ENCODE measurements around the gene DBT. TPM values are rescaled to one million over a fixed set of nuclear protein-coding genes. Genes with fewer than 3 reads are reported as not detected.

The DBT gene
- total RNA-seq, 1 donor from 2014 or later: 7.4 TPM

- Histone ChIP-seq H3K27me3 (ENCODE audit: control insufficient read depth, insufficient read depth, low read length) (no peaks in the 10 kb centered on the region), H3K4me3 (ENCODE audit: low read depth, low read length) (no peak overlapping the region), H3K36me3 (ENCODE audit: control insufficient read depth, insufficient read depth, low read length) (no peaks in the 10 kb centered on the region)
- TF ChIP-seq CTCF (IDR thresholded peaks at IDR 0.05; ENCODE audit: insufficient read depth, low read length, poor library complexity, severe bottlenecking): no peak
- no peak for DNase-seq (ENCODE audit: low read depth)
Measured at GRCh38 chr1:100253552-100253951, 3.9 kb upstream of the DBT start.

GRCh38 chr1:100252901-100253300 lies 3.3 kb upstream of the DBT start:
- DNase-seq (ENCODE audit: low read depth): no peak
- H3K36me3 ChIP-seq (ENCODE audit: control insufficient read depth, insufficient read depth, low read length): no peaks in the 10 kb centered on the region
- no peak for TF ChIP-seq CTCF (IDR thresholded peaks at IDR 0.05; ENCODE audit: insufficient read depth, low read length, poor library complexity, severe bottlenecking)

GRCh38 chr1:100250807-100251206 lies 1.2 kb upstream of the DBT start:
- TF ChIP-seq CTCF (IDR thresholded peaks at IDR 0.05; ENCODE audit: insufficient read depth, low read length, poor library complexity, severe bottlenecking): no peak
- Histone ChIP-seq H3K4me3 (ENCODE audit: low read depth, low read length) (no peak overlapping the region), H3K27me3 (ENCODE audit: control insufficient read depth, insufficient read depth, low read length) (no peaks in the 10 kb centered on the region), H3K36me3 (ENCODE audit: control insufficient read depth, insufficient read depth, low read length) (peaks cover 1% of the 10 kb centered on the region)
- DNase-seq (ENCODE audit: low read depth): no peak

More at GRCh38 chr1:100252901-100253300, 3.3 kb upstream of the DBT start:
- Histone ChIP-seq H3K4me3 (ENCODE audit: low read depth, low read length) (no peak overlapping the region), H3K27me3 (ENCODE audit: control insufficient read depth, insufficient read depth, low read length) (no peaks in the 10 kb centered on the region)

- Histone ChIP-seq H3K27me3 (ENCODE audit: control insufficient read depth, insufficient read depth, low read length) (no peaks in the 10 kb centered on the region), H3K4me3 (ENCODE audit: low read depth, low read length) (peak overlapping the region; percentile 44), H3K36me3 (ENCODE audit: control insufficient read depth, insufficient read depth, low read length) (peaks cover 1% of the 10 kb centered on the region)
- DNase-seq (ENCODE audit: low read depth): no peak
- TF ChIP-seq CTCF (IDR thresholded peaks at IDR 0.05; ENCODE audit: insufficient read depth, low read length, poor library complexity, severe bottlenecking): no peak
Measured at GRCh38 chr1:100250264-100250663, 630 bp upstream of the DBT start.

GRCh38 chr1:100249155-100249536 lies 488 bp downstream of the DBT start:
- Histone ChIP-seq H3K27me3 (ENCODE audit: control insufficient read depth, insufficient read depth, low read length) (no peaks in the 10 kb centered on the region), H3K4me3 (ENCODE audit: low read depth, low read length) (peak overlapping the region; percentile 87), H3K36me3 (ENCODE audit: control insufficient read depth, insufficient read depth, low read length) (peaks cover 1% of the 10 kb centered on the region)
- no peak for TF ChIP-seq CTCF (IDR thresholded peaks at IDR 0.05; ENCODE audit: insufficient read depth, low read length, poor library complexity, severe bottlenecking)
- no peak for DNase-seq (ENCODE audit: low read depth)

GRCh38 chr1:100246738-100247137 lies 2.9 kb downstream of the DBT start:
- Histone ChIP-seq H3K36me3 (ENCODE audit: control insufficient read depth, insufficient read depth, low read length) (peaks cover 1% of the 10 kb centered on the region), H3K4me3 (ENCODE audit: low read depth, low read length) (no peak overlapping the region), H3K27me3 (ENCODE audit: control insufficient read depth, insufficient read depth, low read length) (no peaks in the 10 kb centered on the region)
- TF ChIP-seq CTCF (IDR thresholded peaks at IDR 0.05; ENCODE audit: insufficient read depth, low read length, poor library complexity, severe bottlenecking): no peak
- DNase-seq (ENCODE audit: low read depth): no peak
